HL-60/S4 treated with phorbol 12-myristate 13-acetate at 8.2 ng/mL for 4 days and 3 days (cell line): ENCODE data around the gene DNAH9.

Source experiments
- in situ Hi-C: fragments of 300-500 bp; cut with MboI; formaldehyde crosslinking; loops from 2 replicates; pipeline ENCODE4 v1.15.0; 2022; ENCODE audit warnings: low sequenced_read_pairs

The DNAH9 gene

GRCh38 chr17:11589716-11590115 is 8.6 kb upstream of the DNAH9 start:
- in situ Hi-C loops = no loop called here

- in situ Hi-C loops = no loop called here
Measured at GRCh38 chr17:11601661-11602060, 3.4 kb downstream of the DNAH9 start.

- in situ Hi-C loops = no loop called here
Measured at GRCh38 chr17:11608396-11608795, 10.1 kb downstream of the DNAH9 start.

- in situ Hi-C loops = no loop called here
Measured at GRCh38 chr17:11610999-11611566, 12.8 kb downstream of the DNAH9 start.

DNA sequence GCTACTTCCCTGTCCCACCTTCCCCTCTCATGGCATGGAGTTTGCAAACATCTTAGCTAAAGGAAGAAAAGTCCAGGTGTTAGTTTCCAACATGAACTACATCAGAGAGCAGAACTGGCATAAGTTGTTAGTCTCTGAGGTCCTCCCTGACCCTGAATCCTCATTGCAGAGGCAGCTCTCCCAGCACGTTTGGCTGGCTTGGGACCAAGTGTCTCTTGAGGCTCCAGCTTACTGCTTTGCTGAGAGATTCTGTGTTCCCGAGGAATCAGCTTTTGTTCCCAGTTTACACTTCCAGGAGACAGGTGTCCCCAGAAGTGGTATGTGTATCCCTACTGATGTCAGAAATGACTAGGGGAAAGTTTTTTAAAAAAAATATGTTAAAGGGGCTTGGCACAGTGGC is 14.7 kb downstream of the DNAH9 start:
- in situ Hi-C loops = no loop called here

- in situ Hi-C loops = no loop called here
Measured at GRCh38 chr17:11618861-11619566, 20.7 kb downstream of the DNAH9 start.

- in situ Hi-C loops = no loop called here
Measured at GRCh38 chr17:11622492-11622891, 24.2 kb downstream of the DNAH9 start.

GRCh38 chr17:11624976-11625375 is 26.7 kb downstream of the DNAH9 start:
- in situ Hi-C loops = no loop called here

DNA sequence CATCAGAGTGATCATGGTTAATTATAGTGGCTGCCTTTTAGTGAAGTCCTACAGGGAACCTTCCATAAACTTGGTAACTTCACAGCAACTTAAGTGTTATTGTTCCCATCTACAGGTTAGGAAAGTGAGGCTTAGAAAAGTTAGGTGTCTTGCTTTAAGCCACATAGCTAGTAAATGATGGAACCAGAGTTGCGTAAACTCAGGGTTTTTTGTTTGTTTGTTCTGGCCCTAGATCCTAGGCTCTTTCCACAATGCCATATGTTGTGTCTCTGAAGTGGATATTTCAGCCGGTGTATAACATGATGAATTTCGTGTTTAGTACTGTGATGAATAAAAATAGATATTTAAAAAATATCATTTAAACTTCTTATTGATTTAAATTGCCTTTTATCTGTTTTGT is 27.6 kb downstream of the DNAH9 start:
- in situ Hi-C loops = no loop called here

GRCh38 chr17:11627301-11627940 is 29.2 kb downstream of the DNAH9 start:
- in situ Hi-C loops = no loop called here

DNA sequence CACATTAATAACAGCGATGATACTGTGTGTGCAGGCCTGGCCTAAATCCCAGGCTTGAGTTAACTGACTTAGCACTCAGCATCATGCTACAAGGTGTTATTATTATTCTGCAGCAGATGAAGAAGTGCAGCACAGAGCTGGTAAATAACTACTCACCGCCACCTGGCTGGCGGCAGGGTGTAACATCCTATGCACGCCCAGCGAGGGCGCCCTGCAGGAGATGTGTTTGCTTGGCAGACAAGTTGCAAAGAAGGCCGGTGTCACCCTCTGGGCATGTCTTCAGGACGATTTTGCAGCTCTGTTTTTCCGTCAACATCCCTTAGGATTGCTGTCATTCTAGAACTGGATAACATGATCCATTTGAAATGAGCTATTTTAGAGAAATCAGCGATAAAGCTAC is 30.1 kb downstream of the DNAH9 start:
- in situ Hi-C loops = no loop called here

DNA sequence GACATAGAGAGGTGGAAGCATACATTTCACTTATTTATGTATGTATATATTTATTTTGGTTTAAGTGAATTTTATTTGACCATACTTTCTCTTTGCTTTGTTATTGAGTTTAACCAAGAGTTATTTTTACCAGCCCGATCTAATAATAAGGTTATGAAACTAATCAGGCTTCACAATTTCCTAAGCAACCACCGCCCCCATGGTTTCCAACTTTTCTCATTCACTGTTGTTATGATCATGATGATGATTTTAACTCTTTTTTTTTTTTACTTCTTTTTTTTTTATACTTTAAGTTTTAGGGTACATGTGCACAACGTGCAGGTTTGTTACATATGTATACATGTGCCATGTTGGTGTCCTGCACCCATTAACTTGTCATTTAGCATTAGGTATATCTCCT is 30.6 kb downstream of the DNAH9 start:
- in situ Hi-C loops = no loop called here

GRCh38 chr17:11636771-11637170 is 38.5 kb downstream of the DNAH9 start:
- in situ Hi-C loops = no loop called here

- in situ Hi-C loops = no loop called here
Measured at GRCh38 chr17:11637796-11638195, 39.5 kb downstream of the DNAH9 start.

DNA sequence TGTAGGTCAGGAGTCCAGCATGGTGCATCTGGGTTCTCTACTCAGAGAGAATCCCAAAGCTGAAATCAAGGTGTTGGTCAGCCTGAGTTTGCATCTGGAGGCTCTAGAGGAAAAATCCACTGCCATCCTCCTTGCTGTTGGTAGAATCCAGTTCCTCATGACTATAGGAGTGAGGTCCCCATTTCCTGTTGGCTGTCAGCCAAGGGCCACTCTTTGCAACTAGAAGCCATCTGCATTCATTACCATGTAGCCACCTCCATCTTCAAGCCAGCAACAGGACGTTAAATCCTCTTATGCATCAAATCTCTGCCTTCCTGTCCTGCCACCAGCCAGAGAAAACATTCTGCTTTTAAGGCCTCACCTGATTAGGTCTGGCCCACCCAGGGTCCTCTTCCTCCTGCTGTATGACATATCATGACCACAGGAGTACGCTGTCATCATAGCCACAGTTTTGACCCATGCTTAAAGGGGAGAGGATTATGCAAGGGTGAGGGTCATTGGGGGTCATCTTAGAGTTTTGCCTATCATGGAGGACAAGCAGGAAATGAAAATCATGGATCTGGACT is 40.5 kb downstream of the DNAH9 start:
- in situ Hi-C loops = no loop called here

- in situ Hi-C loops = no loop called here
Measured at GRCh38 chr17:11639736-11640462, 41.6 kb downstream of the DNAH9 start.

GRCh38 chr17:11640463-11640814 is 42.2 kb downstream of the DNAH9 start:
- in situ Hi-C loops = no loop called here

- in situ Hi-C loops = no loop called here
Measured at GRCh38 chr17:11641521-11642275, 43.4 kb downstream of the DNAH9 start.

DNA sequence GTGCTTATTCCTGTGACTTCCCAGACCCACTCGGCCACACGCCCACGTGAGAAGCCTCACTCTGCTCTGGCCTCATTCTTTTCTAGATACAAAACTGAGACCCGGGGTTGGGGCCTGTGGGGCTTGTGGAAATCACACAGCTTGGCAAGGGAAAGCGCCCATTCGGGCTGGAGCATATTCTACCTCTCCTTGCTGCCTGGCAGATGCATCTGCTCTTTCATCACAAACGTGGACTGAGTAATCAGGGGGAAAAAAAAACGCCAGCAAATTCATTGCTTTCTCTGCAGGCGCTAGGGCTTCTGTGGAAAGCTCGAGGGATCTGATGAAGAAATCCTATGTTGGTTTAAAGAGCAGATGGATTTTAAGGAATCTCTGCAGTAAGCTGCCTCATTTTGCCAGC is 44.4 kb downstream of the DNAH9 start:
- in situ Hi-C loops = no loop called here

GRCh38 chr17:11643851-11644250 is 45.6 kb downstream of the DNAH9 start:
- in situ Hi-C loops = no loop called here
